Ammon's horn (tissue), 1 donor: ENCODE data around the gene TEC.
"Not testable (repeated sequence)": the region's sequence is repeated elsewhere in the genome, so short reads cannot be mapped to it uniquely, and the experiment has no call there.

Experiments used
- DNase-seq: peaks from one replicate; pipeline ENCODE4 v3.0.0-alpha.2; 2016; ENCODE audit warnings: low spot score

TEC gene

DNA sequence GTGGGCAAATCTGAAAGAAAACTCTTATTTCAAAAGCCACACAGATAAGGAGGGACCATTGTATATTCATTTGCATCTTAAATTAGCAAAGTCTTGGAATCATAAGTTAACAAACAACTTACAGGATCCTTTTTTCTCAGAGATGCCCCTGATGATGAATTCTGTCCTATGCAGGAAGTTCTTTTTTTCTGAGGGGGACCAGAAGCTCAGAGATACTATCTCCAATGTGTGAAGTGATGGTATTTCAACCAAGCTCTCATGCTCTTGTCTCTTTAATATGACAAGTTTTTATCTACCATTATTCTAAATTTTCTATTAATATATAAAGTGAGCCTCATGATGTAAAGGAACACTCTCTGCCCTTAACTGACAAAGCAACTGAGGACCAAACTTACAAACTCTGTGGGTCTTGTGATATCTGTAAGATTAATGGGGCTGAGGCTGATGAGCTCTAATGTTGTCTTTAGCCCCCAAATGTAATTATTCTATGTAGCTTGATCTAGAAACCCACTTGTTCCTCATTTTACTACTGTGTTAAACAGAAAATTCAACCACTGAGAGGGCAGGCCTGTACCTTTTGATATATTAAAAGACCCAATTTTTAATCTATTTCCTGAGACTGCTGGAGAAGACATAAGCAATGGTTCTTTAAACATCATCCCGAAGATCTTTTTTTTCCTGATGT is 27.0 kb downstream of the TEC start:
- no peak for DNase-seq

DNA sequence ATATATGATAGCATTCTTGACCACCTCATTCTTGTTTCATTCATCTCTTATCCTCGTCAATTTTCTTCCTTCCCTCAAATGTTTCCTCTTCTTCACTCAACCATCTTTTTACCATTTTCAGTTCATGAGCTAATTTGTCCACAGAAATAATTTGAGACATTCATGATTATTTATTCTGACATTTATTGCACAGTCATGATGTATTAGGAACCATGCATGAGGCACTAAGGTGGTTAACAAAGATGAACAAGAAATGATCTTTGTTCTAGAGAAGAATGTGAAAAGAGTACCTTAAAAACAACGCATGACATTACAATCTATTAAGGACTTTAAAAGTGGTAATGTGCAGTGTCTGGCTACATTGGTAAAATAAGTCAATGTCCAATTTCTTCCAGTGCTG is 27.9 kb downstream of the TEC start:
- DNase-seq, result no peak

DNA sequence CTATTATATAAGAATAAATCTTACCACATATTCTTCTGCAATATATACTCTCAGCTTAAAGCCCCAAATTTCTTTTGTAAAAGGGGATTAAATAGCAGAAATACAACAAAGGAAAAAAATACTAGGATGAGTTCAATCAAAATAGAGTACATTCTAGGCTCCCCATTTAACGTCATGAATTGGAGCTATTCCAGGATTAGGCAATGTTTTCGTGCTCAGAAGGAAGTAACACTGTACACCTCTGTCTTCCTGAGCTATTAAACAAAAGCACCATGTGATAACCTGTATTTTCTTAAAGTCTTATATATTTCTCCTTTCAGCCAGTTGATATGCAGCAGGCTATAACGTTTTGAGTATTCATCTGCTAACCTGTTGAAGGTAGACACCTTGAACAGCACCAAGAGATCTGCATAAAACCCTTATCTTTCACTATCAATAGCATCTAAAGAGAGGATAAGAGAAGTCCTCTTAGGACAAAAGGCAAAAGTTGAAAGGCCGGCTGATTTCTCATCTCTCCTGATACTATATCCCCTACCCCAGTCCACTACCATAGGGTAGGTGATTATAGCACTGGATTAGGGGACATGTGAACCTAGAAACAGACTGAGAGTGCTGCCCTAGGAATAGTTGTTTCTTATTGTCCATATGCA is 31.5 kb downstream of the TEC start:
- no peak for DNase-seq

DNA sequence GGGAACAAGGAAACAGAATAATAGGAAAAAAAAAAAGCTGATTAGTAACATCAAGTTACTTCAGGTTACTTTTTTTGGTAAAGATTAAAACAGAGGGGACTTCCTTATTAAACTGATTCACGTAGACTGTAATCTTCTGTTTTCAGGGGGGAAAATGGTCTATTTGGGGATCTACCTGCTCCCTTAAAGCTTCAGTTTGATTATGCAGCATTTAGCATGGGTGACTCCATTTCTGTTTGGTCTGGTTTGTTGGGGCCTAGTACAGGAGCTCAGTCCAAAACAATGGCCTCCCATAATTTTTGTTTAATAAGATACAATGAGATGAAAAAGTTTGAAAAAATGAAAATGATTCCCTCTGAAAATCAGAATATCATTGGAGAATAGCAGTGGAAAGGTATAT is 34.6 kb downstream of the TEC start:
- no peak for DNase-seq

DNA sequence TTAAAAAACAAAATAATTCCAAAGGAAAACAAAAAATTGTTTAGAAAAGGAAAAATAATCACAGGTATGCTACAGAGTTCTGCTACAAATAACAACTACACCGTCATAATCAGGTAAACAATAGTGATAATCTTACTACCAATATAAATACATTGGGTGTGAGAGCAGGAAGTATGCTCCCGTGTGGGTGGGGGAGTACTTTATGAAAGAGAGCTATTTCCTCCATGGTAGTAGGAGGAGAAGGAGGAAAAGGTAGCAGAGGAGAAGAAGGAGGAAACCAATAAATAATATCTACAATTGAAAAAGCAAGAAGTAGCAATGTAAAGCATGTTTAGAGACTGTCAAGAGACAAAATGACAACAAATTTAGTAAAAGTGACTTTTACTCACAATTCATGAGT is 35.1 kb downstream of the TEC start:
- DNase-seq, result no peak

DNA sequence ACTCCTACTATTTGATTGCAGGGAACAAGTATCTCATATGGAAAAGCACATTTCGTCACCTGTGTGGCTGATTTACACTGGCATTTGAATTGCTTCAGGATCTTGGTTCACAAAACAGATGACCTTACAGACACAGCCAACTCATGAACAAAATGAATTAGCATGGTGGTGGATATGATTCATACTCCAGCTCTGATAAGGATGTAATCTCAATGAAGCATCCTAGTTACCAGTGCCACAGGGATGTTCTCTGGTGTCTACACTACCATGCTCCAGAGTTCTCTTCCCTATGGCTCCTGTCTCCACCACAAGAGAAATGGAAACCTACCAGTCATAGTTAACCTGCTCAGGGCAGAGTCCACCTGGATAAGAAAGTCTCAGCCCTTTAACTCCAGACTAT is 40.7 kb downstream of the TEC start:
- DNase-seq, result no peak

DNA sequence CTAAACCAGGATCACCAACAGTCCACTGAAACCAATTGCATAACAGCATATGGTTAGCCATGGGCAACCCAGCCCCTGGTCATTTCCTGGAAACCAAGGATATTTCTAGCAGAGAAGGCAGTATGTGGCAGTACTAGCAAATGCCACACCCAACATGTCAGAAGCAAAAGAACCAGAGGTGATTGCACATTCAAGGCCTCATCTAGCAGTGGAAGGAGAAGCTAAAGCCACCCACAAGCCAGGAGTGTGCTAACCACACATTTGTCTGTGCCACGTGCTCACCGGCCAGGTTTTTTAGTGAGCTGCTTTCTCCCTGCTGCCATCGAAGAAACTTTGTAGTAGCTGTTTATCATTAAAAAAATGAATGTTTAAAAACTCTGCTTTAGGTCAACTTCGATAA is 42.0 kb downstream of the TEC start:
- DNase-seq, result no peak

DNA sequence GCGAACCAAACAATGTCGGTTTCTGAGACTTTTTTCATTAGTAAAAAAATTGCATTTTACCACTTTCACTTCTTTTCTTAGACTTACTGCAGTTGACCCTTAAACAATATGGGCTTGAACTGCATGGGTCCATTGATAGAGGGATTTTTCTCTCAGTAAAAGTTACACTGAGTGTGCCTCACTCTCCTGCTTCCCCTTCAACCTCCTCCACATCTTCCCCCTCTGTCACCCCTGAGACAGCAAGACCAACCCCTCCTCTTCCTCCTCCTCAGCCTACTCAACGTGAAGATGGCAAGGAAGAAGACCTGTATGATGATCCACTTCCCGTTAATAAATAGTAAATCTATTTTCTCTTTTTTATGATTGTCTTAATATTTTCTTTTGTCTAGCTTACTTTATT is 43.4 kb downstream of the TEC start:
- no peak for DNase-seq

DNA sequence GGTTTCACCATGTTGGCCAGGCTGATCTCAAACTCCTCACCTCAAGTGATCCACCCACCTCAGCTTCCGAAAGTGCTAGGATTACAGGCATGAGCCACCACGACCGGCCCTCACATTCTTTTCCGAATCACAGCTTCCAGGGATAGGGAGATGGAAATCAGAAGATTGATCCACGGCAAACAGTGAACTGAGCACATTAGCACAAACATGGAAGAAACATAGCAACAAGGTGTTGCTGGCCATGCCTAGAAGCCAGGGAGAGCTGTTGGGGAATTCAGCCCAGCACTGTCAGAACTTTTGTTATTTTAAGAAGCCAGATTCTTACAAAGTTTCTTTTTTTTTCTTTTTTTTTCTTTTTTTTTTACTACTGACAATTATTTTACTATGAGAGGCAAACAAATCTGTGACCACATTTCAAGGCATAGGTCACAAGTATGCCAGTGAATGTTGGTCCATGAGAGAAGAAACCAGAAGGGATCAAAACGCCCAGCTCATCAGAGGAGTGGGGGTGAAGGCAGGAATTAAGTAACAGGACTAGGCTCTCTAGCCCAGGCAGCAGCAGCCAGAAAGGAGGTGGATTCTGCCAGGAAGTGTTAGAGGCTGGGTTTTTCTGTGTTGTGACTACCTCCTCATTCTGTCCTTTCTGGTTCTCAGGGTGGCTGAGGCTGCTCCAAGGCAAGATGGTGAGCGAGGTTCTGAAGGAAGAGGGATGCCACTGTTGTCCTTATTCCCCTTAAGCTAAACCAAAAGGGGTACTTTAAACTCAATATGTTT is 44.1 kb downstream of the TEC start:
- no peak for DNase-seq

DNA sequence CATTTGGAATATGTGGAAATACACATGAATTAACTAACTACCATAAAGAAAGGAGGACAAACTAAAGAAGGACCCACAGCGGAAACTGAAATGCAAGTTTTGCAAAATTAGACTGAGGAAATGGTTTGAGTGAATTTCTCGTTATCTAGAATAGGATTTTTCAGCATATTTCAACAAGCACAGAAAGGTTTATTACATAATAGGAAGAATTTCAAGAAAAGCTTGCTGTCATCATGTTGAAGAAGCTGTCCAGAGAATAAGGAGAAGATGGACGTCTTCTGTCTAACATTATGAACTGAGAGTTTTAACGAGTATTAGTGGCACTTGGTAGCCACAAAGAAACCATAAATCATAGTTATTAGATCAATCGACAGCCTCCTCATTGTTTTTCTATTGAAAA is 45.0 kb downstream of the TEC start:
- DNase-seq, result no peak

DNA sequence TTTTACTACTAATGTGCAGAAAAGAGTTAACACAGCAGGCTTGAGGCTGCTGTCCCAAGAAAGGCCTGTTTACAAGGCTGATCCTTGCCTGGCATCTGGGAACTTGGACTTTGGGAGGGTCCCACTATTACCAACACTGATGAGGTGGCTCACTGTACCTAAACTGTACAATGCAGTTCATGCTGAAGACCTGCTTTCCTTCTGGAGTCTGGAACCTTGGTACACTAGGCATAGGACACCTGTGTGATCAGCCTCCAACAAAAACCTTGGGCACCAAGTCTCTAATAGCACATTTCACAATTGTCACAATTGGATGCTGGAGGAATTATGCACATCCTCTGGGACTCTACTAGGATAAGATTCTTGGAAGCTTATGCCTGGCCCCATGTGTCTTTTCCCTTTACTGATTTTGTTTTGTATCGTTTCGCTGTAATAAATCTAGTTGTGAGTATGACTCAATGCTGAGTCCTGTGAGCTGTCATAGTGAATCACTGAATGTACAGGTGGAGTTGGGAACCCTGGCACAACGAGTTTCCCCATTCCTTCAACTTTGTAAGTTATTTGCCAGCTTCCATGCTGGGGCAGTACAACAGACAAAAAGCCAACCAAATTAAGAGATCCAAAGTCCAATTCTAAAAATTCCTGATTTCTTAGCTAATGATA is 45.9 kb downstream of the TEC start:
- no peak for DNase-seq

DNA sequence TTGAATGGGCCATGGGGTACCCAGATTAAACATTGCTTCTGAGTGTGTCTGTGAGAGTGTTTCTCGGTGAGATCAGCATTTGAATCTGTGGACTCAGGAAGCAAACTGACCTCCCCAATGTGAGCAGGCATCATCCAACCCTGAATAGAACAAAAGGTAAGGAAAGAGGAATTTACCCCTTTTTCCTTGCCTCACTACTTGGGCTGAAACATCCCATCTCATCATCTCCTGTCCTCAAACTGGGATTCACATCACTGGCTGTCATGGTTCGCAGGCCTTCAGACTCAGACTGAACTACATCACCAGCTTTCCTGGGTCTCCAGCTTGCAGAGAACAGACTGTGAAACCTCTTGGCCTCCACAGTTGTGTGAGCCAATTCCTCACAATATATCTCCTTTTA is 47.1 kb downstream of the TEC start:
- no peak for DNase-seq

DNA sequence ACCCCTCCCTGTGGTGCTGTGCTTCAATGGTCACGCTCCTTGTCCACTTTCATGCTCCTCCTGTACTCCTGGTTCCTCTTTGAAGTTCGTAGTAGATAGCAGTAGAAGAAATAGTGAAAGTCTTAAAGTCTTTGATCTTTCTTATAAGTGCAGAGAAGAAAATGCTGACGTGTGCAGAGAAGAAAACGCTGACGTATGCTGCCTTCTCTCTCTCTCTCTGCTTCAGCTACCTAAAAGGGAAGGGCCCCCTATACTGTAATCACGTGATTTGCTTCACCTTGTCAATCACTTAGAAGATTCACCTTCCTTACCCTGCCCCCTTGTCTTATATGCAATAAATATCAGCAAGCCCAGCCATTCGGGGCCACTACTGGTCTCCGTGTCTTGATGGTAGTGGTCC is 50.2 kb downstream of the TEC start:
- not testable (repeated sequence) for DNase-seq

DNA sequence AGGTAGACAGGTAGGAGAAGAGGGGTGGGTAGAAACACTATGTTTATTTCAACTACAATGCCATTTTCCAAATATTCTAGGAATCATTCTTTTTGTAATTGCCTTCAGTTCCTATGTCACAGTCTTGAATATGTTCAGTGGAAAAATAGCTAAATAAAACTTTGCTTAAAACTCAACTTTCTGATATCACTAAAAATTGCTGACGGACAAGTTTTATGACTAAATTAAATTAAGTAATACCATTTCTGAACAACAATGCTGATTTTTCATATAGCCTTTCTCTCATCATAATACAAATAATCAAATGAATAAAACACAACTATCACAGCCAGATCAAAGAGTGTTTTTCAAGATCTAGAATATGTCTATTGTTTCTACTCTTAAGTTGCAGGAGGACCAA is 53.1 kb downstream of the TEC start:
- no peak for DNase-seq

DNA sequence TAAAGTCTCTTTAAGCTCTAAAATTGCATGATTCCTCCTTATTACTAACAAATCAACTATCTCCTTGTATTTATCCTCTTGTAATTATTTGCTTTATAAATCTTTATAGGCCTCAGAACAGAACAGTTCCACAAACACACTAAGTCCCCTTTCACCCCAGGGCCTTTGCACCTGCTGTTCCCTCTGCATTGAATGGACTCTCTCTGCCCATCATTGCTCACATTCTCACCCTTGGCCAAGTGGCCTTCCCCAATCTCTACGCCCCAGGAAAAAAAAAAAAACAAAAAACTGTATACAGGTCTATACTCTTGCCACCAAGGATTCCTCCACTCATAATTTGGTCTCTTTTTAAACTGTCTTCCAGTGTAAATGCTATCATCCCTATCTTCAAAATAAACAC is 53.7 kb downstream of the TEC start:
- no peak for DNase-seq

DNA sequence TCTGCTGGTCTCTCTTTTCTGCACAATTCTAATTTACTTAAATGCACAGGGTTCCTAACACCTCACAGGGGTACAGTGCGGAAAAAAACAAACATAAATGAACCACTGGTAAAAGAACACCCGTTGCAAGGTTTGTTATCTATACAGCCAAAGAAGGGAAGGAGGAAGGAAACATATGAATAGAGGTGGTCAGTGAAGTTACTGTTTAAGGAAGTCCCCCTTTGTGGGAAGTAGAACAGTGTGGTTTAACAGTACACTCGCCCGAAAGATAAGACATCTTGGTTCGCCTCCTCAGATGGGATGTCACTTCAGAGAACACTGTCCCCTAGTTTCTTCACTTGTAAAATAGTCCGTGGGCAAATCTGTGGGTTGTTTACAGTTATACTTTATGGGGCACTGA is 57.5 kb downstream of the TEC start:
- DNase-seq, result no peak

DNA sequence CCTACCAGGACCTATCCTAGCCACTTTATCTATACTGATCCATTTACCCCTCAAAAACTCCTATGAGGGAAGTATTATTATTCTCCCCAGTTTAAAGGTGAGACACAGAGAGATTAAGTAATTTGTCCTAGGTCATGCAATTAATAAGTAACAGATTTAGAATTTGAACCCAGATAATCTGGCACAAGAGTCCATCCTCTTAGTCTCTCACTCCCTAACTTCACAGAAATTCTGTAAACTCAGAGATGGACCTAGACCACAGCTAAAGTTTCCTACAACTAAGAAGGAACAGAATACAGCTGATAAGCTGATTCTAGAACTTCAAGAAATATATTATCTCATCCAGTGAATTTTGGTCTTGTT is 58.7 kb downstream of the TEC start:
- no peak for DNase-seq

DNA sequence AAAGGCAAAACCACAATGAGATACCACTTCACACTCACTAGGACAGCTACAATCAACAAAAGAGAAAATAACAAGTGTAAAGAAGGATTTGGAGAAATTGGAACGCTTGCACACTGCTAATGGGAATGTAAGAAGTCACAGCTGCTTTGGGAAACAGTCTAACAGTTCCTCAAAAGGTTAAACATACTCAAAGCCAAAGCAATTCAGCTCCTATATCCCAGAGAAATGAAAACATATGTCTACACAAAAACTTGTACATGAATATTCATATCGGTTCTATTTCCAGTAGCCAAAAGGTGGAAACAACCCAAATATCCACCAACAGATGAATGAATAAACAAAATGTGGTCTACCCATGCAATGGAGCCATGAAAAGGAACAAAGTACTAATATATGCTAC is 64.0 kb downstream of the TEC start:
- DNase-seq, result no peak

DNA sequence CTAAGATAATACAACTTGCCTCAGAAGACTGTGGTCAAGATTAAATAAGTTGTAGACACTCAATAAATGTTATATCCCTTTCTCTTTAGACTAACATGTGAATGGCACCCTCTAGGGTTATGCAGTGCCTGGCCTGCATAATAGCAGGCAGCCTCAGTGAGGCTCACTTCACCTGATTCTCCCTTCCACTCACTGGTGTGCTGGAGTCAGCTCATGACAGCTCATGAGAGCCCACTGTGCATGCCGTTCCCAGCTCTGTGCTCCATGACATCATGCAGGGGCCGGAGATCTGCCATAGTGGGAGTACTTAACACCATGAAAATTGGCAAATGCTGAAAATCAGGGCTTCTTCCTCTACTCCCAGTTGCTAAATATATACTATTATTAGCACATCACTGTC is 64.5 kb downstream of the TEC start:
- no peak for DNase-seq

DNA sequence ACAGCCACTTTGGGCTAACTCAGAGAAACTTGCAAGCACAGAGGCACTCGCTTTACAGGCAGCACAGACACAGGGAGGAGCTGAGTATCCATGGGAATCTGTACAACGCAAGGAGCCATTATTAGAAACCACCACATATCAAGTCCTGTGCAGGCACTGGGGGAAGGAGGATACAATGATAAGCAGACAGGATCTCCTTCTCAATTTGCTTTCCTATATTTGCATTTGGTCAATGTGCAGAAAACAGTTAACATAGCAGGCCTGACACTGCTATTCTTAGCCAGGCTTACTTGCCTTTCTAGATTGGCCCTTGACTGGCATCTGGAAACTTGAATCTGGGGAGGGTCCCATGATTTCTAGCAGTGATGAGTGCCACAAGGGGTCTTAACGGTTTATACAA is 65.8 kb downstream of the TEC start:
- no peak for DNase-seq

DNA sequence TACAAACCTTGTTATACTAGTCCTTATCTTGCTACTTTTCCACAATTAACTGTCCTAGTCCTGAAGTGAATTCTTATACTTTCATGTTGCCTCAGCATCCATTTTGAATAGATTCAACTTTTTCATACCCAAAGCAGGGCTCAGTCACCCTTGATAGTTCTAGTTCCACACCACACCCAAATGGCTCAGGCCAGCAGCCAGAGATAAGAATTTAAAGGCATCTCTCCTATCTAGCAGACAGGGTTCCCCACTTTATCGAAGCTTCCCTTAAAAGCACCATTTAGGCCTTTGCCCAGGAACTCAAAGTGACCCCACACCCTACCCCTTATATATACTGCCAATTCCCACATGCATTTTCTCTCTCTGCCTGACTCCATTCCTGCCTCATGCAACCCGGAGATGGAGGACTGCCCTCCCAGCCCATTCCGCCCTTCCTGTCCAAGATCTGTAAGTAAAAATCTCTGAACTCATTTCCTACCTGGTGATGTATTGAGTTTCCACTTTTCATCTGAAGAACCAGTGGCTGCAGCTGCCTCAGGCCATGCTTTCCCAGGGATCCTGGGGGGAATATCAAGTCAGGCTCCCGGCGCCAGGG is 71.9 kb downstream of the TEC start:
- DNase-seq, result no peak

DNA sequence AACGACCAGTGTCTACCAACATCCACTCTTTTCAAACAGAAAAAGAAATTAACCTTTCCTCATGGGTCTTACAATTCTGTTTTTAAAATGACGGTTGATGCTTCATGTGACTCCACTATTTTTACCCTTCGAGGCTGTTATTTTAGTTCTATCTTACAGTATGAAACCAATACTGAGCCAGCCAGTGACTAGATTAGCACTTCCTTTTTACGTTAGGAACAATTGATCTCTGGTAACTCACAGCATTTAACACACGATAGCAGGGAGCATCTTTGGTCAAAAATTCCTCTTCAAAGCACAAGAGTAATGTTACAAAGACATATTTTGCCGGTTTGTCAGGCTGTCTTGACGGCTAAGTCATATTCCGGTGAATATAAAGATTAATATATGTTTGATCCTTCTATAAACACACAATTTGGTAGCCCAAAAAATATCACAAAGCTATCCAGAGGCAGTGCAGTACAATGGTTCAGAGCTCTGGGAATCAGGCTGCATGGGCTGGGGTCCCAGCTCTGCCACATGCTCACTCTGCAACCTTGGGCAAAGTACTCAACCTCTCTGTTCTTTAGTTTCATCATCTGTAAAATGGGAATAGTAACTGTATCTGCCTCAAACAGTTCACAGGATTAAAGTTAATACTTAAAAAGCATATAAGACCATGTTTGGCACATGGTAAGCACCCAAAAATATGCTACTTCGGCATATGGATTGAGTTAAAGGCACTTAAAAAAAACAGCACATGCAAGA is 72.7 kb downstream of the TEC start:
- no peak for DNase-seq
